HepG2 (cell line): ENCODE results near the gene SYVN1. TPM values are rescaled to one million over a fixed set of nuclear protein-coding genes. Genes with fewer than 3 reads are reported as not detected.

Experiments used
- IRF2 ChIP-seq: IDR thresholded peaks from 2 replicates; pipeline ENCODE4 v1.6.1; 2018; ENCODE audit warnings: missing genetic modification reagents, missing compliant biosample characterization
- NFE2L1 ChIP-seq: sonication (generic); formaldehyde crosslinking; IDR thresholded peaks from 2 replicates; pipeline ENCODE4 v1.4.0; 2020; ENCODE audit warnings: missing genetic modification reagents, mild to moderate bottlenecking, borderline replicate concordance
- SCMH1 ChIP-seq: sonication (generic); formaldehyde crosslinking; IDR thresholded peaks from 2 replicates; pipeline ENCODE4 v1.9.0; 2021; ENCODE audit warnings: missing genetic modification reagents, mild to moderate bottlenecking, borderline replicate concordance
- ZFP41 ChIP-seq: sonication (generic); formaldehyde crosslinking; IDR thresholded peaks from 2 replicates; pipeline ENCODE4 v1.4.0; 2020; ENCODE audit warnings: mild to moderate bottlenecking, missing genetic modification reagents, borderline replicate concordance
- ZZZ3 ChIP-seq: sonication (generic); formaldehyde crosslinking; IDR thresholded peaks from 2 replicates; pipeline ENCODE4 v1.4.0; 2020; ENCODE audit warnings: missing genetic modification reagents, mild to moderate bottlenecking, borderline replicate concordance
- polyA plus RNA-seq, 8 experiments: library from polyadenylated mRNA; depleted of rRNA in 3 of 8; stranded (reverse) in 7 of 8; unstranded in 1 of 8; fragments of >200 nt; fragmentation: Illumina TruSeq in 4 of 8; extraction: Trizol in 4 of 8; gene quantifications; 2 replicates each; pipeline versions ENCODE4 v1.2.1 to v1.2.3, GENCODE V29; 2011 to 2016; ENCODE audit warnings: low read depth in 4 of 8, missing spikeins in 1 of 8, mixed read lengths in 1 of 8; ENCODE audit not compliant: insufficient read depth in 1 of 8
- total RNA-seq, 5 experiments: library from RNA; depleted of rRNA; stranded (reverse); fragments of >200 nt; fragmentation: Illumina TruSeq; extraction: Trizol; gene quantifications; 2 replicates each; pipeline ENCODE4 v1.2.3, GENCODE V29; 2016; ENCODE audit warnings: low read depth in 1 of 5
- TF ChIP-seq, protein P1 (sequence below): sonication (generic); formaldehyde crosslinking; IDR thresholded peaks from 2 replicates; pipeline ENCODE4 v1.9.0; 2021; ENCODE audit warnings: missing genetic modification reagents, borderline replicate concordance
- TF ChIP-seq, protein P2 (sequence below), 2 experiments: fragments of 450-650 bp in 1 of 2; sonication (generic) in 1 of 2; formaldehyde crosslinking in 1 of 2; IDR thresholded peaks; 2 replicates each; pipeline versions ENCODE4 v1.6.1 to v1.8.0; 2016 to 2022; ENCODE audit warnings: antibody characterized with exemption in 1 of 2, mild to moderate bottlenecking in 1 of 2, missing genetic modification reagents in 1 of 2
- TF ChIP-seq, protein P3 (sequence below): sonication (generic); formaldehyde crosslinking; IDR thresholded peaks from 2 replicates; pipeline ENCODE4 v1.4.0; 2020; ENCODE audit warnings: mild to moderate bottlenecking, missing genetic modification reagents

Gene SYVN1
- total and polyA plus RNA-seq, 2 of the 13 experiments (the other 11 are each of a cell fraction or from before 2014, with no cell fraction given) = 10.3 to 22.5 TPM

DNA sequence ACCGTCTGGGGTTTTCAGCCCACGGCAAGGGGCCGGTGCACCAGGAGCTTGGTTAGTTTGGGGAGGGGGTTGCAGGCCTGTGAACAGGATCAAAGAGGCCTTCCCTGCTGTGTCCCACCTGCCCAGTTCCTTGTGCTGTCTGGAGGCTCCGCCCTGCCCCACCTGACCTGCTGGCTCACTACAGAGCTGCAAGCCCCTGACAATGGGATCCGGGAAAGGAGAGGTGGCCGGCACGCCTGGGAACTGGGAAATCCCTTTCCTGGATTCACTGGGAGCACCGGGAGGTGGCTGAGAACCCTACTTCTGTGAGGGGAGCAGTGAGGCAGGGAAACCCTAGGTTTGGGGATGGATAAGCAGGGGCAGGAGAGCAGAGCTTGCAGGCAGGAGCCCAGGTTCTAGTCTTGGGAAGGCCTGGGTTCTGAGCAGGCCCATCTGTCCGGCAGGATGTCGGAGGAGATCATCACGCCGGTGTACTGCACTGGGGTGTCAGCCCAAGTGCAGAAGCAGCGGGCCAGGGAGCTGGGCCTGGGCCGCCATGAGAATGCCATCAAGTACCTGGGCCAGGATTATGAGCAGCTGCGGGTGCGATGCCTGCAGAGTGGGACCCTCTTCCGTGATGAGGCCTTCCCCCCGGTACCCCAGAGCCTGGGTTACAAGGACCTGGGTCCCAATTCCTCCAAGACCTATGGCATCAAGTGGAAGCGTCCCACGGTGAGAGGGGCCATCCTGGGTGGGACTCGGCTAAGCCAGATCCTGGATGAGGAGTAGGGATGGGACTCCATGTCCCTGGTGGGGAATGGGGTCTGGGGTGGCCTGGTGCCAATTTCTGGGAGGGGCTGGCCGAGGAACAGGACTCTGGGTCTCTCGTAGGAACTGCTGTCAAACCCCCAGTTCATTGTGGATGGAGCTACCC, 48.2 kb upstream of the SYVN1 start (continued):
- TF ChIP-seq, protein P1, sequence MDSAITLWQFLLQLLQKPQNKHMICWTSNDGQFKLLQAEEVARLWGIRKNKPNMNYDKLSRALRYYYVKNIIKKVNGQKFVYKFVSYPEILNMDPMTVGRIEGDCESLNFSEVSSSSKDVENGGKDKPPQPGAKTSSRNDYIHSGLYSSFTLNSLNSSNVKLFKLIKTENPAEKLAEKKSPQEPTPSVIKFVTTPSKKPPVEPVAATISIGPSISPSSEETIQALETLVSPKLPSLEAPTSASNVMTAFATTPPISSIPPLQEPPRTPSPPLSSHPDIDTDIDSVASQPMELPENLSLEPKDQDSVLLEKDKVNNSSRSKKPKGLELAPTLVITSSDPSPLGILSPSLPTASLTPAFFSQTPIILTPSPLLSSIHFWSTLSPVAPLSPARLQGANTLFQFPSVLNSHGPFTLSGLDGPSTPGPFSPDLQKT (CRISPR knock-in tag) = no peak
- TF ChIP-seq, protein P2, sequence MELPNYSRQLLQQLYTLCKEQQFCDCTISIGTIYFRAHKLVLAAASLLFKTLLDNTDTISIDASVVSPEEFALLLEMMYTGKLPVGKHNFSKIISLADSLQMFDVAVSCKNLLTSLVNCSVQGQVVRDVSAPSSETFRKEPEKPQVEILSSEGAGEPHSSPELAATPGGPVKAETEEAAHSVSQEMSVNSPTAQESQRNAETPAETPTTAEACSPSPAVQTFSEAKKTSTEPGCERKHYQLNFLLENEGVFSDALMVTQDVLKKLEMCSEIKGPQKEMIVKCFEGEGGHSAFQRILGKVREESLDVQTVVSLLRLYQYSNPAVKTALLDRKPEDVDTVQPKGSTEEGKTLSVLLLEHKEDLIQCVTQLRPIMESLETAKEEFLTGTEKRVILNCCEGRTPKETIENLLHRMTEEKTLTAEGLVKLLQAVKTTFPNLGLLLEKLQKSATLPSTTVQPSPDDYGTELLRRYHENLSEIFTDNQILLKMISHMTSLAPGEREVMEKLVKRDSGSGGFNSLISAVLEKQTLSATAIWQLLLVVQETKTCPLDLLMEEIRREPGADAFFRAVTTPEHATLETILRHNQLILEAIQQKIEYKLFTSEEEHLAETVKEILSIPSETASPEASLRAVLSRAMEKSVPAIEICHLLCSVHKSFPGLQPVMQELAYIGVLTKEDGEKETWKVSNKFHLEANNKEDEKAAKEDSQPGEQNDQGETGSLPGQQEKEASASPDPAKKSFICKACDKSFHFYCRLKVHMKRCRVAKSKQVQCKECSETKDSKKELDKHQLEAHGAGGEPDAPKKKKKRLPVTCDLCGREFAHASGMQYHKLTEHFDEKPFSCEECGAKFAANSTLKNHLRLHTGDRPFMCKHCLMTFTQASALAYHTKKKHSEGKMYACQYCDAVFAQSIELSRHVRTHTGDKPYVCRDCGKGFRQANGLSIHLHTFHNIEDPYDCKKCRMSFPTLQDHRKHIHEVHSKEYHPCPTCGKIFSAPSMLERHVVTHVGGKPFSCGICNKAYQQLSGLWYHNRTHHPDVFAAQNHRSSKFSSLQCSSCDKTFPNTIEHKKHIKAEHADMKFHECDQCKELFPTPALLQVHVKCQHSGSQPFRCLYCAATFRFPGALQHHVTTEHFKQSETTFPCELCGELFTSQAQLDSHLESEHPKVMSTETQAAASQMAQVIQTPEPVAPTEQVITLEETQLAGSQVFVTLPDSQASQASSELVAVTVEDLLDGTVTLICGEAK (IDR thresholded peaks at IDR 0.05) = no peak
- TF ChIP-seq, protein P2 (CRISPR knock-in tag; IDR thresholded peaks at IDR 0.05) = 0 out of 2 replicates have a peak, but pooled peaks have one; percentile 50
- TF ChIP-seq SCMH1 (CRISPR knock-in tag) (no peak), ZZZ3 (CRISPR knock-in tag) (no peak), IRF2 (CRISPR knock-in tag) (no peak), NFE2L1 (CRISPR knock-in tag) (0 out of 2 replicates have a peak, but pooled peaks have one; percentile 27), ZFP41 (no peak)
- TF ChIP-seq, protein P3, sequence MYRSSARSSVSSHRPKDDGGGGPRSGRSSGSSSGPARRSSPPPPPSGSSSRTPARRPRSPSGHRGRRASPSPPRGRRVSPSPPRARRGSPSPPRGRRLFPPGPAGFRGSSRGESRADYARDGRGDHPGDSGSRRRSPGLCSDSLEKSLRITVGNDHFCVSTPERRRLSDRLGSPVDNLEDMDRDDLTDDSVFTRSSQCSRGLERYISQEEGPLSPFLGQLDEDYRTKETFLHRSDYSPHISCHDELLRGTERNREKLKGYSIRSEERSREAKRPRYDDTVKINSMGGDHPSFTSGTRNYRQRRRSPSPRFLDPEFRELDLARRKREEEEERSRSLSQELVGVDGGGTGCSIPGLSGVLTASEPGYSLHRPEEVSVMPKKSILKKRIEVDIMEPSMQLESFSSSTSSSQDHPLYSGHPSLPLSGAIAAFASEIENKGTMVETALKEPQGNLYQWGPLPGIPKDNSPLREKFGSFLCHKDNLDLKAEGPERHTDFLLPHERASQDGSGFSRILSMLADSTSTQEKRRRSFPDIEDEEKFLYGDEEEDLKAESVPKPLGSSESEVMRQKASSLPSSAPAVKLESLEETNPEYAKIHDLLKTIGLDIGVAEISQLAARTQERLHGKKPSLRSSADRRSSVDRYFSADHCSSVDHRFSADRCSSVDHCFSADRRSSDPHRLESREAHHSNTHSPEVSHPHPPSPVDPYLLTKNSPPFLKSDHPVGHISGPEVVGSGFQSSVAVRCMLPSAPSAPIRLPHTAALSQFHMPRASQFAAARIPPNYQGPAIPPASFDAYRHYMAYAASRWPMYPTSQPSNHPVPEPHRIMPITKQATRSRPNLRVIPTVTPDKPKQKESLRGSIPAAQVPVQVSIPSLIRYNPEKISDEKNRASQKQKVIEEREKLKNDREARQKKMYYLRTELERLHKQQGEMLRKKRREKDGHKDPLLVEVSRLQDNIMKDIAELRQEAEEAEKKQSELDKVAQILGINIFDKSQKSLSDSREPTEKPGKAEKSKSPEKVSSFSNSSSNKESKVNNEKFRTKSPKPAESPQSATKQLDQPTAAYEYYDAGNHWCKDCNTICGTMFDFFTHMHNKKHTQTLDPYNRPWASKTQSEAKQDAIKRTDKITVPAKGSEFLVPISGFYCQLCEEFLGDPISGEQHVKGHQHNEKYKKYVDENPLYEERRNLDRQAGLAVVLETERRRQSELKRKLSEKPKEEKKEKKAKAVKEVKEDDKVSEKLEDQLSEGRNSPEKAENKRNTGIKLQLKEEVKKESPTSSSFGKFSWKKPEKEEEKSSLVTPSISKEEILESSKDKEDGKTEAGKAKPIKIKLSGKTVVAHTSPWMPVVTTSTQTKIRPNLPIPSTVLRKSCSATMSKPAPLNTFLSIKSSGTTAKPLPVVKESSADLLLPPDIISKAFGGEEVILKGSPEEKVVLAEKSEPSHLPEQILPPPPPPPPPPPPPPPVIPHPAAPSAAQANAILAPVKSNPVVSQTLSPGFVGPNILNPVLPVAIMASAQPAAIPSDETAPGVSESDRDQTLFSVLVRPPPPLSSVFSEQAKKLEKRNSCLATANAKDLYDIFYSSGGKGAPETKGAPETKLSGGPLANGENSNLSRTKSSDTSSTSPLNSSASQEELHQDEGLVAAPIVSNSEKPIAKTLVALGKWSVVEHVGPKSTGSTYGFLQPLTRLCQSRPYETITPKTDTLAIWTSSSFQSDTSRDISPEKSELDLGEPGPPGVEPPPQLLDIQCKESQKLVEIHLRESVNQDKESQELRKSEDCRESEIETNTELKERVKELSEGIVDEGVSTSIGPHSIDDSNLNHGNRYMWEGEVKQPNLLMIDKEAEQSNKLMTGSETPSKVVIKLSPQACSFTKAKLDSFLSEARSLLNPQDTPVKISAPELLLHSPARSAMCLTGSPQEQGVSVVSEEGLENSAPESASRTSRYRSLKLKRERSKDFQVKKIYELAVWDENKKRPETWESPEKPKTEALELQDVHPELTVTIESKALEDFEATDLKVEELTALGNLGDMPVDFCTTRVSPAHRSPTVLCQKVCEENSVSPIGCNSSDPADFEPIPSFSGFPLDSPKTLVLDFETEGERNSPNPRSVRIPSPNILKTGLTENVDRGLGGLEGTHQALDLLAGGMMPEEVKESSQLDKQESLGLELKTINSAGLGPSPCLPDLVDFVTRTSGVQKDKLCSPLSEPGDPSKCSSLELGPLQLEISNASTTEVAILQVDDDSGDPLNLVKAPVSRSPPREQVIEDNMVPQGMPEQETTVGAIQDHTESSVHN (CRISPR knock-in tag) = no peak
